Measurements from ENCODE around the gene RPP38. TPM values are rescaled to one million over a fixed set of nuclear protein-coding genes. Genes with fewer than 3 reads are reported as not detected.

Gene RPP38
- polyA plus RNA-seq, 1 of the 3 experiments (the other 2 are of a cell fraction): 18.5 TPM

GRCh38 chr10:15140698-15141097 lies 43.5 kb downstream of the RPP38 start (continued):
- no peak for TF ChIP-seq ZBTB33 (IDR thresholded peaks at IDR 0.05; ENCODE audit: borderline replicate concordance, low read depth)

- no peak overlapping the region for H3K4me3 ChIP-seq (ENCODE audit: low read depth in 2 of 2, low read length in 1 of 2)
- no peaks in the 10 kb centered on the region for H3K9me2 ChIP-seq
- H2AFZ ChIP-seq (ENCODE audit: low read depth): no peak overlapping the region
- H3K79me2 ChIP-seq (ENCODE audit: insufficient read depth): peaks cover 58% of the 10 kb centered on the region
- H3K4me1 ChIP-seq (ENCODE audit: control insufficient read depth in 1 of 2, insufficient read depth in 2 of 2, low read depth in 1 of 2, low read length in 1 of 2): peaks cover 0 to 5% of the 10 kb centered on the region in 2 experiments; a peak in 2 of 4 replicates
- H3K27me3 ChIP-seq (ENCODE audit: insufficient read depth): no peaks in the 10 kb centered on the region
- CTCF ChIA-PET: interaction anchor here (0.7 to 1.1 kb wide), 2 partner anchors 13 to 26 kb away, joined by 3 to 5 read pairs; no protein-coding TSS in a partner anchor
- no peak for TF ChIP-seq RFX5 (IDR thresholded peaks at IDR 0.05; ENCODE audit: low read length)
- peaks cover 4 to 14% of the 10 kb centered on the region in 2 experiments for H3K36me3 ChIP-seq (replicated peaks in 1 of 2; ENCODE audit: control insufficient read depth in 1 of 2, insufficient read depth in 2 of 2, low read length in 1 of 2)
- no peaks in the 10 kb centered on the region for H3F3A ChIP-seq (replicated peaks; ENCODE audit: insufficient read depth)
- H3K9ac ChIP-seq: no peak overlapping the region
- 85% methylated on average over 16 of the region's 16 CpGs for WGBS (ENCODE audit: low lambda C conversion rate)
- no peak overlapping the region for H3K4me2 ChIP-seq
- H3K9me3 ChIP-seq: no peaks in the 10 kb centered on the region
- no peak for DNase-seq
- no peak overlapping the region for H3K27ac ChIP-seq (ENCODE audit: low read depth in 2 of 2, low read length in 1 of 2)
- POLR2A ChIA-PET: no interaction called here
- H4K20me1 ChIP-seq (ENCODE audit: insufficient read depth): 0 out of 2 replicates have a peak, but pooled peaks cover 2% of the 10 kb centered on the region
These were observed 44.2 kb downstream of the RPP38 start for GRCh38 chr10:15141136-15142054.

GRCh38 chr10:15144788-15145187 lies 47.6 kb downstream of the RPP38 start:
- Histone ChIP-seq H3K79me2 (ENCODE audit: insufficient read depth) (peaks cover 75% of the 10 kb centered on the region), H3K9me2 (no peaks in the 10 kb centered on the region), H3K27ac (ENCODE audit: low read depth in 2 of 2, low read length in 1 of 2) (peak overlapping the region in 1 of 2 experiments; percentile 49; a peak in 2 of 4 replicates), H3K4me2 (peak overlapping the region; percentile 25), H3K4me1 (ENCODE audit: control insufficient read depth in 1 of 2, insufficient read depth in 2 of 2, low read depth in 1 of 2, low read length in 1 of 2) (peaks cover 0 to 5% of the 10 kb centered on the region in 2 experiments; a peak in 2 of 4 replicates), H2AFZ (ENCODE audit: low read depth) (no peak overlapping the region), H3K27me3 (ENCODE audit: insufficient read depth) (no peaks in the 10 kb centered on the region), H3F3A (replicated peaks; ENCODE audit: insufficient read depth) (peaks cover 15% of the 10 kb centered on the region), H4K20me1 (ENCODE audit: insufficient read depth) (peaks cover 2% of the 10 kb centered on the region; the same call in 1 of the 2 replicates), H3K9ac (no peak overlapping the region), H3K4me3 (ENCODE audit: low read depth in 2 of 2, low read length in 1 of 2) (no peak overlapping the region), H3K36me3 (replicated peaks in 1 of 2; ENCODE audit: control insufficient read depth in 1 of 2, insufficient read depth in 2 of 2, low read length in 1 of 2) (no peaks in the 10 kb centered on the region), H3K9me3 (no peaks in the 10 kb centered on the region)
- WGBS (ENCODE audit: low lambda C conversion rate): 55% methylated on average over 4 of the region's 4 CpGs
- ChIA-PET POLR2A (no interaction called here), CTCF (no interaction called here)
- DNase-seq: no peak
- TF ChIP-seq TEAD4 (IDR thresholded peaks at IDR 0.05; ENCODE audit: borderline replicate concordance, insufficient read depth) (no peak), NFIC (IDR thresholded peaks at IDR 0.05; ENCODE audit: borderline replicate concordance) (peak; percentile 14; the same call in 1 of the 2 replicates), FOXJ3 (CRISPR knock-in tag; IDR thresholded peaks at IDR 0.05) (no peak), REST (IDR thresholded peaks at IDR 0.05; ENCODE audit: low read depth, low read length) (no peak), ELF1 (IDR thresholded peaks at IDR 0.05) (no peak), SIN3A (IDR thresholded peaks at IDR 0.05; ENCODE audit: borderline replicate concordance, low read depth, low read length) (no peak), GABPA (IDR thresholded peaks at IDR 0.05; ENCODE audit: low read depth) (no peak), TAF1 (IDR thresholded peaks at IDR 0.05; ENCODE audit: borderline replicate concordance, low read depth, low read length) (no peak), IRF3 (IDR thresholded peaks at IDR 0.05; ENCODE audit: low read depth, low read length) (no peak), PBX3 (IDR thresholded peaks at IDR 0.05) (peak; percentile 17; the same call in 1 of the 2 replicates), FOSL2 (IDR thresholded peaks at IDR 0.05; ENCODE audit: borderline replicate concordance, low read depth) (no peak), USF2 (IDR thresholded peaks at IDR 0.05; ENCODE audit: borderline replicate concordance, low read depth, low read length) (no peak)
